Posterior cingulate gyrus (tissue), 11 donors: ENCODE data around the gene SEC16B.

Experiments used
- DNase-seq, 10 donors: peaks; one replicate each; pipeline versions ENCODE4 v3.0.0 to v3.0.0-alpha.2; 2020 to 2021; ENCODE audit warnings: mixed read lengths in 3 of 10
- intact Hi-C: fragments of 100-400 bp; cut with DNase I; formaldehyde crosslinking; loops from one replicate; pipeline ENCODE4 v1.15.1; 2023

Gene SEC16B

DNA sequence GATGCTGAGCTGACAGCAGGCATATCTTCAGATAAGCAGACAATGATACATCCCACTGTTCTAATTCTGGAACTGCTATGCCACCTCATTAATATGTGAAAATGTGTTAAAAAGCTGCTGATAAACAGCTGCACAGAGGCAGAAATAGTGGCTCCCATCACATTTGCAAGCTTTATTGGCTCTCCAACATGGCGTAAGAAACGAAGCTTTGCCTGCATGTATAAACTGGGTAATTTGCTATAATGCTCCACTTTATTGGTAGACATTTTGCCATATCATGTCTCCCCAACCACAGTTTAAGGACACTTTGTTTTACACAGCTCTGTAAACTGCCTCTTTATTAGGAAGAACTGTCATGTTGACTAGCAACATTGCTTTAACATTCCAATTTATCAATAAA is 49.8 kb downstream of the SEC16B start:
- intact Hi-C loops = no loop called here
- no peak for DNase-seq

DNA sequence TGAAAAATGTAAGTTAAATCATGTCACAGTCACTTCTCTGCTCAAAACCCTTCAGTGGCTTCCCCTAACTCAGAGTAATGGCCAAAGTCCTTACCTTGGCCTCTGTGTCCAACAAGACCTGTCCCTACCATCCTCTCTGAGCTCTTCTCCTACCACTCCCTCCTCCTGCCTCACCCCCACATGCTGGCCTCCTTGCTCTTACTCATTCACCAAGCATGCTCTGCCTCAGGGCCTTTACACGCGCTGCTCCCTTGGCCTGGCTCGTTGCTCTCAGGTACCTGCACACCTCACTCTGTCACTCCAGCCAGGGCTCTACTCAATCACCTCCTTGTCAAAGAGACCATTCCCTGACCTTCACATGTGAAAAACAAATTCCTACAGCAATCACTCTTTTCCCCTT is 54.2 kb downstream of the SEC16B start:
- intact Hi-C loops = no loop called here
- no peak for DNase-seq

DNA sequence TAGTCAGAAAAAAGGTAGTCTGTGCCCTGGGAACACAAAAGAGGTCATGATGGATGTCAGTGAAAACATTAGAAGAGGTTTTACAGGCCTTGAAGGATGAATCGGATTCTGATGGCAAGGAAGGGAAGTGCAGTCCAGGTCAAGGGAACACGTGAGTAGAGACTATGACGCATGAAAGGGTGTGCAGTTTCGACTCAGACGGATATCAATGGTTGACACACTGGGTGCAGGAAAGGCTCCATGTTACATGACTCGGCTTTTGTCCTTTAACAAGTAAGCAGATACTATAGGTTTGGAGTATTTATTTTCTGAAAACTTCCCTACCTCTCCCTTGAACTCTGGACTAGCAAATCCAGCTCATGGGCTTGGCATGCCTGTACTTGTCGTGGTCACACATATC is 55.3 kb downstream of the SEC16B start:
- intact Hi-C loops = no loop called here
- no peak for DNase-seq

DNA sequence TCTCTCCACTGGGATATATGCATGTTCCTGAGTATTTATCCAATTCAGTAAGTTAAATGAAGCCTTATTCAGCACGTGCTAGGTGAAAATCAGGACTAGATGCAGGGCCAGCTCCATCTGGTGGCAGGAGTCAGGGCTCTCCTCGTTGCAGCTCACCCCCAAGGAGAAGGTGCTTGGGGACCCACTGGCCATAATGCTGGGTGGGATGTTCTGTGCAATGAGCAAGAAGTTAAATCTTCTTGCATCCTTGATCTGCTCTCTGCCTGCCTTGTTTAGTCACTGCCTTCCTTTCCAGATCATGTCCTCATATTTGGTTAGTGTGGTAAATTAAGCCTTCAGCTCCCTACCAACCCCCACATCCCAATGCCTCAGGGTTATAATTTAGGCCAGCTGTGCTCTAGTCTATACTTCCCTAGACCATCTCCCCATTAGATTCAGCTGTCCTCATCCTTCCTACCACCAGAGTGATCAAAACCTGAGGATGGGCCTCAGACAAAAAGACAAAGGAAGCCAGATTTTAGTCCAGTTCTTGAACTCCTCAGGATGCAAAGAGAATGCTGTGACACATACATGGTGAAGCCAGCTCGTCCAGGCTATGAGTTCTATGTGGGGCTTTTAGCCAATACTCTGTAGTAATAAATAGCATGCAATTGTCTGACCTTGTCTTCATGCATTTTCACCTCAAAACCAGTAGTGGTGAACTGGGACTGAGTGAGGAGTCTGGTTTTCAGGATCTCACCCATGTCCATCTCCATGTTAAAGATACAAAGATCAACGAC is 55.9 kb downstream of the SEC16B start:
- peak in 6 of 10 donors; percentile 31 to 90 (median 38) for DNase-seq
- intact Hi-C loops = no loop called here

DNA sequence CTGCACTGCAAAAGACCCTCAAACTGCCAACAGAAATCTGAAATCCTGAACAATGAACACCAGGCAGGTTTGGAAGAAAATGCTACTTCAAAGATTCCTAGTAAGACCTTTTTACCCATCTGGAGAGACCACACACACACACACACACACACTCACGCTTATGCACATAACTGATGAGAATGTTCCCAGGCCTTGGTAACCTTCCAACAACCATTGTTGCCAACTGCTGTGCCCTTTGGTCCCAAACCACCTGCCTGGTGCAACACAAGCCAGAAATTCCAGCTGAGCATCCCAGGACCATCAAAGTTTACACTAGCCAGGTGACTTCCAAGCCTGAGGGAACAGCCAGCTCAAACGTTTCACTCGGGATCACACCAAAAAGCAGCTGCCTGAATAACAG is 56.9 kb downstream of the SEC16B start:
- DNase-seq = no peak
- intact Hi-C loops = no loop called here

DNA sequence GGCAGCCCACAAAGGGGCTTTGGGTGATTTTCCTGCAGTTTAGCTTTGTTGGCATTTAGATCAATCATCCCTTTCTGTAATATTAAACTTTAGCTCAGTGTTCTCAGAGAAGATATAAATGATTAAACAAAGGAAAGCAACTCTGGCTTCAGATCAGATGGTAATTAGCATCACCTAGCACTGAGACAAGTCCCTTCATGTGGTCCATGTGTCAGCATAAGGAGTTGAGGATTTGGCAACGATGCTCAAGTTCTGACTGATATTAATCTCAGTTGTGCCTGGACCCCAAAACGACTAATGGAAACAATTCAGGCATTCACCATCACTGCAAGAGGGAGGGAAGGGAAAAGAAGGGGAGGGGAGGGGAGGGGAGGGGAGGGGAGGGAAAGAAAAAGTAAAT is 60.4 kb downstream of the SEC16B start:
- no peak for DNase-seq
- intact Hi-C loops = no loop called here

DNA sequence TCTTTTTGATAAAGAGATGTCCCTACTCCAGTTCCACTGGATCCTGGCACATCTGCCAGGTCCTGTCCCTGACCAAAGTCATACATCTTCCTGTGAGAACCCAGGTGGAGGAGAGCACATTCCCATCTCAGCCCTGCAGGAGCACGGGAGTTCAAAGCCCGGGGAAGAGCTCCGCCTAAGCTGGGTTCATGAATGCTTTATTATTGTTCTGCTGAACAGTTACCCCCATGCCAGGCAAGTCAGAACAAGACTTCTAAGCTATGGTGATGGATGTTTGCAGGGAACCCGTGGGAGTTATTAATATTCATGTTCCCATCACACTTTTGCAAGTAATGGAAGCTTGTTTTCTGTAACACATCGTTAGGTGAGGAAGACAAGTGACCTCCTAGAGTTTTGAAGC is 62.9 kb downstream of the SEC16B start:
- no peak for DNase-seq
- intact Hi-C loops = no loop called here

DNA sequence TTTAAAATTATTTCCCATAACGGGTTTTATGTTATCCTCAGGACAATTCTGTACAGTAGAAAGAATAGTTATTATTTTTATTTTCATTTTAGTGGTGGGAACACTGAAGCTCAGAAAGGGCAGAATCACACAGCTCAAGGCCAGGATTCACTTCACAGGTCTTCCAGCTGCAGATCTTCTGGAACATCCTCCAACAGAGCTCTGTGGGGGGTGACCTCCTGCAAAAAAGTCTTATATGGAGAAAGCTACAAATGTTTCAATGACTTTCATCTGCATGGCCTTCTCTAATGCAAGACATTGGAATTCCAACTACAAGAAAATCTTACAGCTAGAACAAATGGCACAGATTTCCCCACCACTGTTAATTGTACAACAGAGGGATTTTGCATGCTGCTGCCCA is 64.2 kb downstream of the SEC16B start:
- intact Hi-C loops = no loop called here
- no peak for DNase-seq

DNA sequence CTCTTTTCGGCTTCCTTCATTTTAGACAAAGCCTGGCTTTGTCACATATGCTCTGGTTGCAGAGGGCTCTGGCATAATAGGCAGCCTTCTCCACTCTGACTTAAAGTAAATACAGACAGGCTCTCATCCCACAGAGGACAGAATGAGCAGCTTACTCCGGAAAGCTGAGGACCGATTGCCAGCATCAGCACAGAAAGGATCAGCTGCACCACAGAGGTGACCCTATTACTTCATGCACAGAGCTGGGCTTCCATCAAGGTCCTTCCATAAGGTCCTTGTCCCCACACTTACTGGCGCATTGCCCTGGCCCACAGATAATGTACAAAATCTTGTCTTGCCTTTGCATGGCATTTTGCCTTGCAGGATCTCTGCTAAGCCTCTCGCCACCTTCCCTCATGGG is 67.6 kb downstream of the SEC16B start:
- DNase-seq = peak in 1 of 10 donors; percentile 20
- intact Hi-C loops = no loop called here

DNA sequence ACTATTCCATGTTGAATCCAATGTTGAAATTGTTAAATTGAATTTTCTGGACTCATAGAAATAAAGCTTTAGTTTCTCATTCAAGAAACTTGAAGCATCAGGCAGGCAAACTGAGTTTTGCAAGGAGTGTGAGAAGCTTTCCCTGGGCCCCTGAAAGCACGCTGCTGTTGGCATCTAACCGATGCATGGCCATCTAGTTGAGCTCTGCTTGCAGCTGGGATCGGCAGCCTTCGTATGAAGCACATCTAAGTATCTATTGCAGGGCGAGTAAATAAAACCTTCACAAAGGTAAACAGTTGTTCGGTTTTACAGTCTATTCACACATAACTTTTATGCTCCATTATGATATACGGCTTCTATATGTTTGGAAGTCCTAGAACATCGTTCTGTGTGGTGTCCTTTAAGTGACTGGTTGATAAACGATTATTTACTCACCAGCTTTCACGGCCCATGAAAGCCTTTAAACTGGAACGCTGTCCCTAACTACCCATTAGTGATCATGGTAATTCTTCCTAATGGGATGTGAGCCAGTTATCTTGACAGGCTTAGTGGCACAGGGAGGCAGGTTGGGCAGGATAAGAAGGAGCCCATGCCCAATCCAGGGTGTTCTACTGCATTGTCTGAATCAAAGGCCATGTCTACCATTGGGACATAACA is 71.7 kb downstream of the SEC16B start:
- DNase-seq = no peak
- intact Hi-C loops = no loop called here

DNA sequence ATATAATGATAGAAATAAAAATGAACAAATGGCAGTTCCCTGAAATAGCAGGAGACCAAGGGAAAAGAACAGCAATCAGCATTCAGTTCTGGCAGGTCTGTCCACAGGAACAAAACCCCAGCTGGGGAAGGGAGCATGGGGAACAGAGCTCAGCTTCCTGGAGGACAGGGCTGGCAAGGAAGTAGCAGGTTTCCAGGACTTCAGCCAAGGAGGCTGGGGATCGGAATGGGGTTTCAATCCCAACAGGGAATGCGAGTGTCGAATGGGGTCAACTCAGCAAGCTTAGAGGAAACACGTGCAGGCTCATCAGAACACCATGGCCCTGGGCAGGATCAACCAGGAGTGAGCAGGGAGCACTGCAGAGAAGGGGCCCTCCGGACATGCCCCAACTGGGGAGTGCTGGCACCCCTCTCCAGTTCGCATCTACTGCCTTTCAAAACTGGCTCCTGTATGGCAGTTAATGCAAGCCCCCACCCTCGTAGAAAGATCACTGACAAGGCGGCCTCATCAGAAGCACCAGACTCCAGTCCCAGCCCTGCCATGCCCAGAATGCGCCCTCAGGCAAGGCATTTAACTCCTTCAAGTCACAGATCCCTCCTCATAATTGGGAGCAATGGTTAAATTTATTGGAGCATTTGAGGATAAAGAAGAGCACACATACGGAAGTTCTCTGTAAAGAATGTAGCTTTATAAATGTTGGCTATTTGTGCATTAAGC is 72.4 kb downstream of the SEC16B start:
- intact Hi-C loops = no loop called here
- no peak for DNase-seq
